GM23338 (cell line): ENCODE data around the gene ANKRD2. TPM values are rescaled to one million over a fixed set of nuclear protein-coding genes. Genes with fewer than 3 reads are reported as not detected.

Experiments
- ATAC-seq: fragments of 200-7000 bp; cut with Tn5 transposase; 3 replicates; pipeline ENCODE4 v1.9.1; 2020
- DNase-seq: peaks from one replicate; pipeline ENCODE4 v3.0.0-alpha.2; 2015; ENCODE audit warnings: low spot score
- H2AFZ ChIP-seq: fragments of 200-600 bp; sonication (generic); 2 replicates; pipeline ENCODE4 v1.8.0; 2016; ENCODE audit warnings: antibody characterized with exemption, mild to moderate bottlenecking, moderate library complexity
- H3F3A ChIP-seq: fragments of 200-600 bp; sonication (generic); replicated peaks from 2 replicates; pipeline ENCODE4 v1.8.0; 2017; ENCODE audit warnings: antibody characterized with exemption, mixed run types, low read depth
- H3K27ac ChIP-seq: fragments of 200-600 bp; sonication (generic); 2 replicates; pipeline ENCODE4 v1.6.1; 2016; ENCODE audit warnings: low read depth
- H3K27me3 ChIP-seq: fragments of 200-600 bp; sonication (generic); 2 replicates; pipeline ENCODE4 v1.8.0; 2016; ENCODE audit warnings: mild to moderate bottlenecking, mixed run types, moderate library complexity; ENCODE audit not compliant: insufficient read depth
- H3K36me3 ChIP-seq: fragments of 200-600 bp; sonication (generic); 2 replicates; pipeline ENCODE4 v1.8.0; 2016; ENCODE audit warnings: mild to moderate bottlenecking; ENCODE audit not compliant: insufficient read depth
- H3K4me1 ChIP-seq: fragments of 200-600 bp; sonication (generic); 2 replicates; pipeline ENCODE4 v1.8.0; 2016; ENCODE audit warnings: mild to moderate bottlenecking, moderate library complexity; ENCODE audit not compliant: insufficient read depth
- H3K4me2 ChIP-seq: fragments of 200-600 bp; sonication (generic); 2 replicates; pipeline ENCODE4 v1.7.1; 2017; ENCODE audit warnings: mixed run types
- H3K4me3 ChIP-seq: fragments of 200-600 bp; sonication (generic); 2 replicates; pipeline ENCODE4 v1.6.1; 2016; ENCODE audit warnings: mixed run types
- H3K79me2 ChIP-seq: fragments of 200-600 bp; sonication (generic); replicated peaks from 2 replicates; pipeline ENCODE4 v1.8.0; 2017; ENCODE audit warnings: mild to moderate bottlenecking; ENCODE audit not compliant: insufficient read depth
- H3K9me2 ChIP-seq: fragments of 200-600 bp; sonication (generic); 2 replicates; pipeline ENCODE4 v1.8.0; 2017; ENCODE audit not compliant: insufficient read depth
- H4K20me1 ChIP-seq: fragments of 200-600 bp; sonication (generic); replicated peaks from 2 replicates; pipeline ENCODE4 v1.8.0; 2017; ENCODE audit warnings: mild to moderate bottlenecking; ENCODE audit not compliant: insufficient read depth
- H3K27ac Mint-ChIP-seq: 2 replicates; pipeline ENCODE4 v1.8.0; 2020; ENCODE audit warnings: inconsistent platforms, mild to moderate bottlenecking, moderate library complexity, mixed read lengths
- H3K27me3 Mint-ChIP-seq: 3 replicates; pipeline ENCODE4 v1.8.0; 2022; ENCODE audit warnings: low read depth, mild to moderate bottlenecking, moderate library complexity, mixed read lengths, inconsistent platforms; ENCODE audit not compliant: insufficient read depth, poor library complexity
- H3K36me3 Mint-ChIP-seq: 3 replicates; pipeline ENCODE4 v1.8.0; 2021; ENCODE audit warnings: low read depth, mild to moderate bottlenecking, inconsistent platforms, moderate library complexity, mixed read lengths
- H3K4me1 Mint-ChIP-seq: 3 replicates; pipeline ENCODE4 v1.8.0; 2020; ENCODE audit warnings: mild to moderate bottlenecking, inconsistent platforms, mixed read lengths
- H3K4me3 Mint-ChIP-seq: 3 replicates; pipeline ENCODE4 v1.8.0; 2021; ENCODE audit warnings: moderate library complexity, mild to moderate bottlenecking, inconsistent platforms, mixed read lengths
- H3K9me3 Mint-ChIP-seq: 3 replicates; pipeline ENCODE4 v1.8.0; 2020; ENCODE audit warnings: moderate library complexity, mild to moderate bottlenecking, inconsistent platforms, mixed read lengths
- EZH2phosphoT487 ChIP-seq: fragments of 200-600 bp; sonication (generic); IDR thresholded peaks from one replicate; pipeline ENCODE4 v1.8.1; 2018; ENCODE audit warnings: antibody characterized with exemption; ENCODE audit not compliant: unreplicated experiment
- POLR2AphosphoS5 ChIP-seq: IDR thresholded peaks from 2 replicates; pipeline ENCODE4 v1.6.1; 2016; ENCODE audit warnings: antibody characterized with exemption, low read depth
- polyA plus RNA-seq: library from polyadenylated mRNA; unstranded; fragments of >200 nt; fragmentation: Nextera tagmentation; extraction: Ambion mirVana; gene quantifications from 2 replicates; pipeline ENCODE4 v1.2.1, GENCODE V29; 2016
- total RNA-seq: library from RNA; depleted of rRNA; stranded (reverse); fragments of >200 nt; shearing (Covaris generic); gene quantifications from 2 replicates; pipeline ENCODE4 v1.2.3, GENCODE V29; 2014
- TF ChIP-seq, protein P1 (sequence below), 2 experiments: fragments of 200-600 bp in 1 of 2; sonication (generic) in 1 of 2; conservative IDR thresholded peaks; 2 replicates each; pipeline versions ENCODE4 v1.5.1 to v1.6.1; 2016 to 2017; ENCODE audit warnings: antibody characterized with exemption in 2 of 2, low read depth in 2 of 2, mild to moderate bottlenecking in 2 of 2, moderate library complexity in 1 of 2
- TF ChIP-seq, protein P2 (sequence below): IDR thresholded peaks from one replicate; pipeline ENCODE4 v1.6.1; 2018; ENCODE audit warnings: antibody characterized with exemption; ENCODE audit not compliant: unreplicated experiment
- TF ChIP-seq, protein P3 (sequence below): IDR thresholded peaks from 2 replicates; pipeline ENCODE4 v1.6.1; 2016; ENCODE audit warnings: antibody characterized with exemption

The ANKRD2 gene
- total and polyA plus RNA-seq, 2 experiments from 2014 or later: not detected

DNA sequence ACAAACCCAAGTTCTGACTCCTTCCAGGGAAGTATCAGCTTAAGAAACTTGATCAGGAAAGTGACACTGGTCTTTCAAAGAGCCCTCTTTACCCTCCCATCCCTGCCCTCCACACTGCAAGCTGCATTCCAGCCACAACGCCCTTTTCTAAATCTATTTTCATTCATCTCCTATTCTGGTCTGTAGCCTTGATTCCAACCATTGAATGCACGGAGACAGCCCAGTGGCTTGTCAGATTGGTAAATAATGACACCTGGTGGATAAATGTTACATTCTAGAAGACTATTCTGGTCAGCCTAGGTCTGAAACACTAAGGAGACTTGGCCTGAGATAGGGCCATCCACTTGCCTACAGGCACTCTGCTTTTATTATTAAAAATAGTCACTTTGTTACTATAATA is 39.8 kb downstream of the ANKRD2 start:
- Histone ChIP-seq H3K4me1 (no peaks in the 10 kb centered on the region), H3K4me3 (no peak overlapping the region), H3K9me2 (no peaks in the 10 kb centered on the region), H3K4me2 (no peak overlapping the region), H3K27me3 (no peaks in the 10 kb centered on the region), H3F3A (no peaks in the 10 kb centered on the region), H3K36me3 (no peaks in the 10 kb centered on the region), H3K27ac (no peak overlapping the region), H4K20me1 (0 out of 2 replicates have a peak, but pooled peaks cover 3% of the 10 kb centered on the region), H2AFZ (no peak overlapping the region), H3K79me2 (no peaks in the 10 kb centered on the region)
- no peak overlapping the region for H3K4me3 Mint-ChIP-seq
- H3K9me3 Mint-ChIP-seq: no peaks in the 10 kb centered on the region
- no peak overlapping the region for H3K27ac Mint-ChIP-seq
- peak; percentile 81 for DNase-seq
- peaks cover 4% of the 10 kb centered on the region for H3K27me3 Mint-ChIP-seq
- peak; percentile 86 for ATAC-seq
- H3K36me3 Mint-ChIP-seq: no peaks in the 10 kb centered on the region
- TF ChIP-seq, protein P1, sequence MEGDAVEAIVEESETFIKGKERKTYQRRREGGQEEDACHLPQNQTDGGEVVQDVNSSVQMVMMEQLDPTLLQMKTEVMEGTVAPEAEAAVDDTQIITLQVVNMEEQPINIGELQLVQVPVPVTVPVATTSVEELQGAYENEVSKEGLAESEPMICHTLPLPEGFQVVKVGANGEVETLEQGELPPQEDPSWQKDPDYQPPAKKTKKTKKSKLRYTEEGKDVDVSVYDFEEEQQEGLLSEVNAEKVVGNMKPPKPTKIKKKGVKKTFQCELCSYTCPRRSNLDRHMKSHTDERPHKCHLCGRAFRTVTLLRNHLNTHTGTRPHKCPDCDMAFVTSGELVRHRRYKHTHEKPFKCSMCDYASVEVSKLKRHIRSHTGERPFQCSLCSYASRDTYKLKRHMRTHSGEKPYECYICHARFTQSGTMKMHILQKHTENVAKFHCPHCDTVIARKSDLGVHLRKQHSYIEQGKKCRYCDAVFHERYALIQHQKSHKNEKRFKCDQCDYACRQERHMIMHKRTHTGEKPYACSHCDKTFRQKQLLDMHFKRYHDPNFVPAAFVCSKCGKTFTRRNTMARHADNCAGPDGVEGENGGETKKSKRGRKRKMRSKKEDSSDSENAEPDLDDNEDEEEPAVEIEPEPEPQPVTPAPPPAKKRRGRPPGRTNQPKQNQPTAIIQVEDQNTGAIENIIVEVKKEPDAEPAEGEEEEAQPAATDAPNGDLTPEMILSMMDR (conservative IDR thresholded peaks at IDR 0.05; ENCODE audit: low read depth in 2 of 2): peak; percentile 56 to 71
- TF ChIP-seq, protein P2, sequence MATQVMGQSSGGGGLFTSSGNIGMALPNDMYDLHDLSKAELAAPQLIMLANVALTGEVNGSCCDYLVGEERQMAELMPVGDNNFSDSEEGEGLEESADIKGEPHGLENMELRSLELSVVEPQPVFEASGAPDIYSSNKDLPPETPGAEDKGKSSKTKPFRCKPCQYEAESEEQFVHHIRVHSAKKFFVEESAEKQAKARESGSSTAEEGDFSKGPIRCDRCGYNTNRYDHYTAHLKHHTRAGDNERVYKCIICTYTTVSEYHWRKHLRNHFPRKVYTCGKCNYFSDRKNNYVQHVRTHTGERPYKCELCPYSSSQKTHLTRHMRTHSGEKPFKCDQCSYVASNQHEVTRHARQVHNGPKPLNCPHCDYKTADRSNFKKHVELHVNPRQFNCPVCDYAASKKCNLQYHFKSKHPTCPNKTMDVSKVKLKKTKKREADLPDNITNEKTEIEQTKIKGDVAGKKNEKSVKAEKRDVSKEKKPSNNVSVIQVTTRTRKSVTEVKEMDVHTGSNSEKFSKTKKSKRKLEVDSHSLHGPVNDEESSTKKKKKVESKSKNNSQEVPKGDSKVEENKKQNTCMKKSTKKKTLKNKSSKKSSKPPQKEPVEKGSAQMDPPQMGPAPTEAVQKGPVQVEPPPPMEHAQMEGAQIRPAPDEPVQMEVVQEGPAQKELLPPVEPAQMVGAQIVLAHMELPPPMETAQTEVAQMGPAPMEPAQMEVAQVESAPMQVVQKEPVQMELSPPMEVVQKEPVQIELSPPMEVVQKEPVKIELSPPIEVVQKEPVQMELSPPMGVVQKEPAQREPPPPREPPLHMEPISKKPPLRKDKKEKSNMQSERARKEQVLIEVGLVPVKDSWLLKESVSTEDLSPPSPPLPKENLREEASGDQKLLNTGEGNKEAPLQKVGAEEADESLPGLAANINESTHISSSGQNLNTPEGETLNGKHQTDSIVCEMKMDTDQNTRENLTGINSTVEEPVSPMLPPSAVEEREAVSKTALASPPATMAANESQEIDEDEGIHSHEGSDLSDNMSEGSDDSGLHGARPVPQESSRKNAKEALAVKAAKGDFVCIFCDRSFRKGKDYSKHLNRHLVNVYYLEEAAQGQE: no peak
- TF ChIP-seq POLR2AphosphoS5: no peak
- TF ChIP-seq, protein P3, sequence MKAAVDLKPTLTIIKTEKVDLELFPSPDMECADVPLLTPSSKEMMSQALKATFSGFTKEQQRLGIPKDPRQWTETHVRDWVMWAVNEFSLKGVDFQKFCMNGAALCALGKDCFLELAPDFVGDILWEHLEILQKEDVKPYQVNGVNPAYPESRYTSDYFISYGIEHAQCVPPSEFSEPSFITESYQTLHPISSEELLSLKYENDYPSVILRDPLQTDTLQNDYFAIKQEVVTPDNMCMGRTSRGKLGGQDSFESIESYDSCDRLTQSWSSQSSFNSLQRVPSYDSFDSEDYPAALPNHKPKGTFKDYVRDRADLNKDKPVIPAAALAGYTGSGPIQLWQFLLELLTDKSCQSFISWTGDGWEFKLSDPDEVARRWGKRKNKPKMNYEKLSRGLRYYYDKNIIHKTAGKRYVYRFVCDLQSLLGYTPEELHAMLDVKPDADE: no peak
- H3K4me1 Mint-ChIP-seq: peaks cover 10% of the 10 kb centered on the region

DNA sequence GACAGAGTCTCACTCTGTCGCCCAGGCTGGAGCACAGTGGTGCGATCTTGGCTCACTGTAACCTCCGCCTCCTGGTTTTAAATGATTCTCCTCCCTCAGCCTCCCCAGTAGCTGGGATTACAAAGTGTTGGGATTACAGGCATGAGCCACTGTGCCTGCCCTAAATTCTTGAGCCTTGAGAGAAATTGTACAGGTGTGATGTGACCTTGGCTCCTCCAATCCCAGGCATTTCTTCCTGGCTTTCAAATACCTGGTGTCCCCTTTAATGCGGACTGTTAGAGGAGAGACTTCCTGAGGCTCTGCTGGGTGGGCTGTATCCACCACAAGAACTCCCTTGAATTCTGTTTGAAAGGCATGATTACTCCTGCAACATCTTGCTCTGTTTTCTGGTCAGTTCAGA is 45.7 kb downstream of the ANKRD2 start:
- no peaks in the 10 kb centered on the region for H3K27me3 ChIP-seq
- H3F3A ChIP-seq: no peaks in the 10 kb centered on the region
- no peaks in the 10 kb centered on the region for H3K36me3 ChIP-seq
- no peaks in the 10 kb centered on the region for H3K36me3 Mint-ChIP-seq
- H3K27ac ChIP-seq: 0 out of 2 replicates have a peak overlapping the region, but pooled peaks have one; percentile 19
- H3K79me2 ChIP-seq: no peaks in the 10 kb centered on the region
- no peak overlapping the region for H3K4me2 ChIP-seq
- peaks cover 3% of the 10 kb centered on the region for H4K20me1 ChIP-seq
- ATAC-seq (no peak), DNase-seq (no peak)
- H2AFZ ChIP-seq: no peak overlapping the region
- no peaks in the 10 kb centered on the region for H3K9me2 ChIP-seq
- H3K9me3 Mint-ChIP-seq: no peaks in the 10 kb centered on the region
- no peak overlapping the region for H3K4me3 Mint-ChIP-seq
- no peaks in the 10 kb centered on the region for H3K4me1 ChIP-seq
- no peak for TF ChIP-seq EZH2phosphoT487
- TF ChIP-seq, protein P1 (conservative IDR thresholded peaks at IDR 0.05; ENCODE audit: low read depth in 2 of 2): no peak
- TF ChIP-seq, protein P2: no peak
- H3K27me3 Mint-ChIP-seq: no peaks in the 10 kb centered on the region
- no peak overlapping the region for H3K27ac Mint-ChIP-seq
- H3K4me3 ChIP-seq: no peak overlapping the region
- H3K4me1 Mint-ChIP-seq: no peaks in the 10 kb centered on the region
